Measurements from ENCODE around the gene CA4. TPM values are rescaled to one million over a fixed set of nuclear protein-coding genes. Genes with fewer than 3 reads are reported as not detected.
"Not testable (repeated sequence)": the region's sequence is repeated elsewhere in the genome, so short reads cannot be mapped to it uniquely, and the experiment has no call there.

The CA4 gene
- total RNA-seq: 1 to 10 TPM; 1.6 to 6.5 TPM
- polyA plus RNA-seq: 10 to 100 TPM in 1 of 2 donors, under 1 TPM in 1; 0.31 to 10.5 TPM
- long read RNA-seq, donor 1, transcript CA4-201 (8 exons, 1,154 nt): major isoform, 8 of 13 reads
- long read RNA-seq, donor 1, partial matches to known transcripts: 2 of 13 reads
- long read RNA-seq, donor 1, other reads (novel, unspliced or antisense): 3 of 13 reads
- long read RNA-seq, donor 2: 0 reads

GRCh38 chr17:60149691-60150582, at the start of gene CA4:
Gene CA4, plus strand, starts transcription at chr17:60149973. Its CDS starts 62 bp downstream, at chr17:60150035.
- 1 to 3% methylated on average over 74 to 81 of the region's 81 CpGs for WGBS, 2 donors
- Histone ChIP-seq H3K4me1 (ENCODE audit: control insufficient read depth in 1 of 2, insufficient read depth in 2 of 2, low read length in 2 of 2) (no peaks in the 10 kb centered on the region), H3K9me3 (ENCODE audit: control insufficient read depth, low read length) (no peaks in the 10 kb centered on the region), H3K36me3 (ENCODE audit: control insufficient read depth in 1 of 2, insufficient read depth in 2 of 2, low read length in 1 of 2) (no peaks in the 10 kb centered on the region), H3K27ac (ENCODE audit: low read depth in 1 of 2, low read length in 2 of 2) (no peak within 1 kb of the TSS), H3K4me3 (ENCODE audit: low read length in 2 of 2) (no peak within 1 kb of the TSS), H3K27me3 (ENCODE audit: control insufficient read depth in 1 of 2, insufficient read depth in 2 of 2, low read length in 1 of 2) (no peaks in the 10 kb centered on the region)
- intact Hi-C loops (cut with DNase I): no loop called here
- no peak for DNase-seq
- no peak for ATAC-seq (ENCODE audit: low FRiP score)

DNA sequence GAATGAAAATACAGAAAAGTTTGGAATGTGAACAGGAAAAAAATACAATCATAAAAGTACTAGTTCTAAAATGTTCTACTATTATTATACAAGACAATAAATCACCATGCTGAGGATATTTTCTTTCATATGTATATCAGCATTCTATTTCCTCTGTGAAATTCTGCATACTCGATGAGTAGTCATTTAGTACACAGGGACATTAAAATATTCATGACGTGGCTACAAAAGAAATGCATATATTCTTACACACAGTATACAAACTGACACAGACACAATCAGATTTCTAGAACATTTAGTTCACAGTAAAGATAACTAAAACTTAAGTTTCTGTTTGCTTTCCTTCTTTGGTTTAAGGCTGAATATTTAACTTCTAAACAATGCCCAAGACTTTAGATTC, 49.2 kb upstream of the CA4 start:
- H3K27ac ChIP-seq (ENCODE audit: low read depth in 1 of 2, low read length in 2 of 2); H3K27me3 ChIP-seq (ENCODE audit: control insufficient read depth in 1 of 2, insufficient read depth in 2 of 2, low read length in 1 of 2); ATAC-seq (ENCODE audit: low FRiP score); H3K4me1 ChIP-seq (ENCODE audit: control insufficient read depth in 1 of 2, insufficient read depth in 2 of 2, low read length in 2 of 2); H3K9me3 ChIP-seq (ENCODE audit: control insufficient read depth, low read length); intact Hi-C loops (cut with DNase I); H3K4me3 ChIP-seq (ENCODE audit: low read length in 2 of 2); H3K36me3 ChIP-seq (ENCODE audit: control insufficient read depth in 1 of 2, insufficient read depth in 2 of 2, low read length in 1 of 2); DNase-seq: not testable (repeated sequence)
- 70% methylated on average over 1 of the region's 2 CpGs; no CpG with 5 or more reads in 1 of the 2 donors for WGBS, 2 donors

DNA sequence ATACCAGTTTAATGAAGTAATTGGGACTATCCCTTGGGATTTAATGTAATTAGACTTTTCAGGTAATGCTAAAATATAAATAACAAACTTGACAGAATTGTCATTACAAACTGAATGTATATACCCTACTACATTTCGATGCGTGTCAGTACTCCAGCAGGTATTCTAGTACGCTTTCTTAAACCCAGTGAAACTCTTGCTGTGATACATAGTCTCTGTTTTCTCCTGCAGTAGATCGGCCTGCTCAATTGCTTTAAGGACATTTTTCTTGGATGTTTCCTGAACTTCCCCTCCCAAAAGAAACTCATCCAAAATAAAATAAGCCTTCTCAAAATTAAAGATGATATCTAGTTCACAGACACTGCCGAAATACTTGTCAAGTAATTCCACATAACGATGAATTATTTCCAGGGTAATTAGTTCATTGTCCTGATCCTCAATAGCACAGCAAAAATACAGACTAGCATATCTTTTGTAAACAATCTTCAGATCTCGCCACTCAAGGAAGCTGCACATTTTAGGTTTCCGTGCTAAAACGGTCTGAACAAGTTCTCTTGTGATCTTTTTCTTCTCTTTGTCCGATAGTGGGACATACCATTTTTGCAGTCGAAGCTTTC, 47.6 kb upstream of the CA4 start:
- H3K27ac ChIP-seq (ENCODE audit: low read depth in 1 of 2, low read length in 2 of 2); H3K4me3 ChIP-seq (ENCODE audit: low read length in 2 of 2); intact Hi-C loops (cut with DNase I); H3K36me3 ChIP-seq (ENCODE audit: control insufficient read depth in 1 of 2, insufficient read depth in 2 of 2, low read length in 1 of 2); H3K27me3 ChIP-seq (ENCODE audit: control insufficient read depth in 1 of 2, insufficient read depth in 2 of 2, low read length in 1 of 2); H3K9me3 ChIP-seq (ENCODE audit: control insufficient read depth, low read length); DNase-seq; ATAC-seq (ENCODE audit: low FRiP score); H3K4me1 ChIP-seq (ENCODE audit: control insufficient read depth in 1 of 2, insufficient read depth in 2 of 2, low read length in 2 of 2): not testable (repeated sequence)
- WGBS, 2 donors: 49% methylated on average over 11 of the region's 11 CpGs

DNA sequence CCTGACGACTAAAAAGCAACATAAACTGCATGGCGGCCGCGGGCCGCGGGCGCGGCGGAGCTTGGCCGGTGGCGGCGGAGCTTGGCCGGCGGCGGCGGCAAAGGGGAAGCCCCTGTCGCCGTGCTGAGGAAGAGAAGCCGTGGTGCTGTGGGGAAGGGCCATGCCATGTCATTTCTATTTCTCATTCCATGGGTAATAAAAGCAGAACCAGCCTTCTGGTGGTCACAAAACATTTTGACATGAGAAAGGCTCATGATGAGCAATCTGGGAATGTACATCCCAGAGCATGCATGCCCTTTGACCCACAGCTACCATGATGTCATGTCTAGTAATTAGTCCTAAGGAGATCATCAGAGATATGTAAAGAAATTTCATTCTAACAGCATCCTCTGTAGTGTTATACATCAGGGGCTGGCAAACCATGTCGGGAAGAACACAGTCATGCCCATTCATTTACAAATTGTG, 47.1 kb upstream of the CA4 start:
- intact Hi-C loops (cut with DNase I): no loop called here
- no peaks in the 10 kb centered on the region for H3K9me3 ChIP-seq (ENCODE audit: control insufficient read depth, low read length)
- ATAC-seq (ENCODE audit: low FRiP score) (no peak), DNase-seq (peak; percentile 74 to 78)
- H3K27me3 ChIP-seq (ENCODE audit: control insufficient read depth in 1 of 2, insufficient read depth in 2 of 2, low read length in 1 of 2): no peaks in the 10 kb centered on the region
- no peaks in the 10 kb centered on the region for H3K4me1 ChIP-seq (ENCODE audit: control insufficient read depth in 1 of 2, insufficient read depth in 2 of 2, low read length in 2 of 2)
- no peaks in the 10 kb centered on the region for H3K36me3 ChIP-seq (ENCODE audit: control insufficient read depth in 1 of 2, insufficient read depth in 2 of 2, low read length in 1 of 2)
- WGBS, 2 donors: 16 to 24% methylated on average over 18 to 20 of the region's 20 CpGs
- no peak overlapping the region for H3K27ac ChIP-seq (ENCODE audit: low read depth in 1 of 2, low read length in 2 of 2)
- H3K4me3 ChIP-seq (ENCODE audit: low read length in 2 of 2): no peak overlapping the region

DNA sequence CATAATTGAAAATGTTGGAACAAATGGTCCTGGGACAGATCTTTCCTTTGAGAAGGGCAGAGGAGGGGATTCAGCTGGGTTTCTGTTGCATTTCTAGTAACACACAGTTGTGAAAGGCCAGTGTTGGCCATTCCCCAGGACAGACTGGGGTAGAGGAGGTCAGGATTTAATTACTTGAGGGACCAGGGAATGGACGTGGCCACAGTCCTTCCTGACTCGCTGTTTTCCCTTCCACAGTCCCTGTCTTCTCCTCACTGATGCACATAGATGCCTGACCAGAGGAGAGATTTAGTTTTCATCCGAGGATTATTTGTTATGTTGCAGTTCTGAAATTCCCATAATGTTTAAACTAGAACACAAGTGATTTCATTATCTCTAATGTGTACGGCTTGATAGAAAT, 45.8 kb upstream of the CA4 start:
- no peak overlapping the region for H3K27ac ChIP-seq (ENCODE audit: low read depth in 1 of 2, low read length in 2 of 2)
- no peaks in the 10 kb centered on the region for H3K27me3 ChIP-seq (ENCODE audit: control insufficient read depth in 1 of 2, insufficient read depth in 2 of 2, low read length in 1 of 2)
- no peaks in the 10 kb centered on the region for H3K36me3 ChIP-seq (ENCODE audit: control insufficient read depth in 1 of 2, insufficient read depth in 2 of 2, low read length in 1 of 2)
- ATAC-seq (ENCODE audit: low FRiP score): no peak
- no peaks in the 10 kb centered on the region for H3K9me3 ChIP-seq (ENCODE audit: control insufficient read depth, low read length)
- no peak for DNase-seq
- H3K4me1 ChIP-seq (ENCODE audit: control insufficient read depth in 1 of 2, insufficient read depth in 2 of 2, low read length in 2 of 2): no peaks in the 10 kb centered on the region
- 88 to 95% methylated on average over 4 of the region's 4 CpGs for WGBS, 2 donors
- intact Hi-C loops (cut with DNase I): no loop called here
- no peak overlapping the region for H3K4me3 ChIP-seq (ENCODE audit: low read length in 2 of 2)

- H3K4me1 ChIP-seq (ENCODE audit: control insufficient read depth in 1 of 2, insufficient read depth in 2 of 2, low read length in 2 of 2): no peaks in the 10 kb centered on the region
- intact Hi-C loops (cut with DNase I): loop anchor here in 1 of 2 donors (5.0 kb wide), 1 partner anchor 331 kb away; no protein-coding TSS in a partner anchor
- no peaks in the 10 kb centered on the region for H3K27me3 ChIP-seq (ENCODE audit: control insufficient read depth in 1 of 2, insufficient read depth in 2 of 2, low read length in 1 of 2)
- no peak for DNase-seq
- no peaks in the 10 kb centered on the region for H3K36me3 ChIP-seq (ENCODE audit: control insufficient read depth in 1 of 2, insufficient read depth in 2 of 2, low read length in 1 of 2)
- H3K9me3 ChIP-seq (ENCODE audit: control insufficient read depth, low read length): no peaks in the 10 kb centered on the region
- 94% methylated on average over 5 of the region's 5 CpGs for WGBS, 2 donors
- no peak overlapping the region for H3K27ac ChIP-seq (ENCODE audit: low read depth in 1 of 2, low read length in 2 of 2)
- no peak overlapping the region for H3K4me3 ChIP-seq (ENCODE audit: low read length in 2 of 2)
- ATAC-seq (ENCODE audit: low FRiP score): no peak
Measured at GRCh38 chr17:60106340-60107059, 43.3 kb upstream of the CA4 start.

DNA sequence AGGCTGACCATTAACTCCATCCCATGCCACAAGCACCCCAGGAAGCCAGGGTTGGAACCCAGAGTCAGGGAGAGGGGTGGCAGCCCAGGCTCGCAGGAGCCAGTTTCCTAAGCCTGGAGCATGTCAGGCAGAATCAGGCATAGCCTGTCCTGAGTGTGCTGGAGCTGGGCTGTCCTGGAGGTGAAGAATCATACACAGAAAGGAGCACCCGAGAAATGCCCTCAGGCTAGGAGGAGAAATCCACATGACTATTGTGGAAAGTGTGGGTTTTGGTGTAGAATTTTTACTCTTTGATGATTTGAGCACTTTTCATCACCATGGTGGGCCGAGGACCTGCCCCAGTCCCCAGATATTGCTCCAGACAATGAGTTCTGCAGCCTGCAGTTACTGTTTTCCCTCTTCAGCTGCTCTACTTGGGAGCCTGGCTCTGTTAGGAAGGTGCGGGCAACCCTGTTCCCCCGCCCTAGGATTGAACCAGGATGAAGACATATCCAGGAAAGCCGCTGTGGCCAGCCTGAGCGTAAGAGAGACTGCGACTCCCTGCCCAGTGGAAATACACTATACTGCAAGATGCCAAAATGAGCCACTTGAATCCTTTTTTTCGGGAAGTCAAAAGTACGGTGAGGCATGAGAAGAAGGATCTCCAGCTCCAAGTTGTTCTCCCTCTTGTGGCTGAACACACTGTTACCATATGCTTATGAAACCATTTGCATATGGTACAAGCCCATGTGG, 42.1 kb upstream of the CA4 start:
- DNase-seq: no peak
- no peaks in the 10 kb centered on the region for H3K36me3 ChIP-seq (ENCODE audit: control insufficient read depth in 1 of 2, insufficient read depth in 2 of 2, low read length in 1 of 2)
- H3K27ac ChIP-seq (ENCODE audit: low read depth in 1 of 2, low read length in 2 of 2): no peak overlapping the region
- H3K27me3 ChIP-seq (ENCODE audit: control insufficient read depth in 1 of 2, insufficient read depth in 2 of 2, low read length in 1 of 2): no peaks in the 10 kb centered on the region
- intact Hi-C loops (cut with DNase I): loop anchor here in 1 of 2 donors (5.0 kb wide), 1 partner anchor 330 kb away; no protein-coding TSS in a partner anchor
- H3K9me3 ChIP-seq (ENCODE audit: control insufficient read depth, low read length): no peaks in the 10 kb centered on the region
- no peak overlapping the region for H3K4me3 ChIP-seq (ENCODE audit: low read length in 2 of 2)
- WGBS, 2 donors: 67 to 69% methylated on average over 10 of the region's 10 CpGs
- no peak for ATAC-seq (ENCODE audit: low FRiP score)
- no peaks in the 10 kb centered on the region for H3K4me1 ChIP-seq (ENCODE audit: control insufficient read depth in 1 of 2, insufficient read depth in 2 of 2, low read length in 2 of 2)

GRCh38 chr17:60108309-60108708, 41.5 kb upstream of the CA4 start:
- intact Hi-C loops (cut with DNase I): loop anchor here in 1 of 2 donors (5.0 kb wide), 1 partner anchor 329 kb away; no protein-coding TSS in a partner anchor
- H3K27me3 ChIP-seq (ENCODE audit: control insufficient read depth in 1 of 2, insufficient read depth in 2 of 2, low read length in 1 of 2); H3K27ac ChIP-seq (ENCODE audit: low read depth in 1 of 2, low read length in 2 of 2); DNase-seq; H3K36me3 ChIP-seq (ENCODE audit: control insufficient read depth in 1 of 2, insufficient read depth in 2 of 2, low read length in 1 of 2); H3K4me3 ChIP-seq (ENCODE audit: low read length in 2 of 2); H3K4me1 ChIP-seq (ENCODE audit: control insufficient read depth in 1 of 2, insufficient read depth in 2 of 2, low read length in 2 of 2); H3K9me3 ChIP-seq (ENCODE audit: control insufficient read depth, low read length); ATAC-seq (ENCODE audit: low FRiP score): not testable (repeated sequence)
- WGBS, 2 donors: 42 to 43% methylated on average over 1 of the region's 1 CpG

All from aorta (tissue), 5 donors.